Stimulated activated CD4-positive, alpha-beta T cell treated with anti-CD3 and anti-CD28 coated beads, Interleukin-2, amount 100 ng/mL, for 48 hours (primary cell): ENCODE data around the gene HSPA9.
A peak's percentile ranks its signal among the peaks of the same experiment; 100 is the strongest.

Experiments used
- DNase-seq, 2 donors: peaks; one replicate each; pipeline ENCODE4 v3.0.0-alpha.2; 2020

Gene HSPA9

GRCh38 chr5:138557677-138558076 lies 17.5 kb downstream of the HSPA9 start:
- no peak for DNase-seq

GRCh38 chr5:138554143-138554542 lies 21.1 kb downstream of the HSPA9 start:
- DNase-seq, result no peak

- DNase-seq, result no peak
These were observed 21.6 kb downstream of the HSPA9 start for GRCh38 chr5:138553437-138554095.

- DNase-seq, result no peak
These were observed 22.5 kb downstream of the HSPA9 start for GRCh38 chr5:138552657-138553056.

GRCh38 chr5:138549414-138549813 lies 25.8 kb downstream of the HSPA9 start:
- DNase-seq, result no peak

GRCh38 chr5:138545919-138546562 lies 29.2 kb downstream of the HSPA9 start:
- no peak for DNase-seq

GRCh38 chr5:138544181-138545134 lies 30.7 kb downstream of the HSPA9 start:
- no peak for DNase-seq

- DNase-seq, result no peak
These were observed 31.5 kb downstream of the HSPA9 start for GRCh38 chr5:138543730-138544104.

GRCh38 chr5:138542956-138543729 lies 32.1 kb downstream of the HSPA9 start, which contains the start of gene ETF1:
Gene ETF1, minus strand, starts transcription at chr5:138543236. Its CDS starts 318 bp downstream, at chr5:138542918.
- peak; percentile 96 to 99 for DNase-seq

- DNase-seq, result peak; percentile 11 to 15
These were observed 32.8 kb downstream of the HSPA9 start for GRCh38 chr5:138542180-138542955.

GRCh38 chr5:138541511-138542179 lies 33.6 kb downstream of the HSPA9 start:
- DNase-seq, result no peak

- no peak for DNase-seq
These were observed 35.4 kb downstream of the HSPA9 start for GRCh38 chr5:138539791-138540190.

- DNase-seq, result no peak
These were observed 36.1 kb downstream of the HSPA9 start for GRCh38 chr5:138538943-138539627.

GRCh38 chr5:138536665-138537315 lies 38.4 kb downstream of the HSPA9 start:
- DNase-seq, result no peak

- DNase-seq, result no peak
These were observed 39.0 kb downstream of the HSPA9 start for GRCh38 chr5:138536215-138536614.

- no peak for DNase-seq
These were observed 40.9 kb downstream of the HSPA9 start for GRCh38 chr5:138533973-138534941.

GRCh38 chr5:138529812-138530211 lies 45.4 kb downstream of the HSPA9 start:
- DNase-seq, result no peak

- DNase-seq, result no peak
These were observed 46.3 kb downstream of the HSPA9 start for GRCh38 chr5:138528744-138529469.
